KBM-7 (cell line): ENCODE results near the gene DLGAP1.

Experiments
- DNase-seq: peaks from one replicate; pipeline ENCODE4 v3.0.0-alpha.2; 2015
- in situ Hi-C: fragments of 300-500 bp; cut with MboI; formaldehyde crosslinking; loops from 2 replicates; pipeline ENCODE4 v1.14.3; 2020; ENCODE audit warnings: low sequenced_read_pairs, low pct_unique_long_range_greater_than_20kb, mixed read lengths

DLGAP1 gene

GRCh38 chr18:3832025-3832638, 623.0 kb downstream of the DLGAP1 start:
- in situ Hi-C loops = no loop called here
- DNase-seq = no peak

- in situ Hi-C loops = no loop called here
- no peak for DNase-seq
These were observed 624.5 kb downstream of the DLGAP1 start for GRCh38 chr18:3830604-3831003.

DNA sequence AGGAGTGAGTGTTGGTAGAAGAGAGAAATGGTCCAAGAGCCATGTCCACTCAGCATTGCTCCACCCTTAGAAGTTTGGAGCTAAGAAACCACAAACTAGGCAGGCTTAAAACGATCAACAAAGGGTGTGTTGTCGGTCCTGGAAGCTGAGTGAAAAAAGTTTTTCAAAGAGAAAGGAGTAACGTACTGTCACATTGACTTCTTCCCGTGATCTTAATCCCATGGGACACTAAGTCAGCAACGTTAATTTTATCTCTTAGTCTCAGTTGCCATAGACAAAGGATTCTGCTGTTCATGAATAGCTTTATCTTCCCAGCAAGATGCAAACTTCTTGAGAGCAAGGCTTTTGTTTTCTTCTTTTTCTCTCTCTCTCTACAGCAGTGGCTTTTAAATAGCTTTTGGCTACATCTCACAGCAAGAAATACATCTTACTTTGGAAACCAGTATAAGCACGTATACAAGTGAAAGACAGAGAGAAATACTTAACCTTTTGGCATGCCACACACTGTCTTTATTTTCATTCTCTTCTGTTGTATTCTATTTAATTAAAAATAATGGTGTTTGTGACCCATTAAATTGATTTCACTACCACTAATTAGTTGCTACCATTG, 627.8 kb downstream of the DLGAP1 start:
- in situ Hi-C loops = no loop called here
- DNase-seq = no peak

DNA sequence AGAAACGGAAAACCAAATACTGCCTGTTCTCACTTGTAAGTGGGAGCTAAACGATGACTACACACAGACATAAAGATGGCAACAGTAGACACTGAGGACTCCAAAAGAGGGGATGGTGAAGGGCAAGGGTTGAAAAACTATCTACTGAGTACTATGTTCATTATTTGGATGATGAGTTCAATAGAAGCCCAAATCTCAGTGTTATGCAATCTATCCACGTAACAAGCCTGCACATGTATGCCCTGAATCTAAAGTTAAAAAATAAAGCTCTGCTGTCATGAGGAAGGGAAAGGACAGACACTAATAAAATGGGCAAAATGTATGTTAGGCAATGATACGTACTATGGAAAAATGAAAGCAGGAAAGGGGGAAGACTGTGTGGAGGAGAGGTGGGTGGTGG, 629.1 kb downstream of the DLGAP1 start:
- in situ Hi-C loops = no loop called here
- DNase-seq = no peak

- DNase-seq = no peak
- in situ Hi-C loops = no loop called here
These were observed 631.0 kb downstream of the DLGAP1 start for GRCh38 chr18:3824101-3824500.

DNA sequence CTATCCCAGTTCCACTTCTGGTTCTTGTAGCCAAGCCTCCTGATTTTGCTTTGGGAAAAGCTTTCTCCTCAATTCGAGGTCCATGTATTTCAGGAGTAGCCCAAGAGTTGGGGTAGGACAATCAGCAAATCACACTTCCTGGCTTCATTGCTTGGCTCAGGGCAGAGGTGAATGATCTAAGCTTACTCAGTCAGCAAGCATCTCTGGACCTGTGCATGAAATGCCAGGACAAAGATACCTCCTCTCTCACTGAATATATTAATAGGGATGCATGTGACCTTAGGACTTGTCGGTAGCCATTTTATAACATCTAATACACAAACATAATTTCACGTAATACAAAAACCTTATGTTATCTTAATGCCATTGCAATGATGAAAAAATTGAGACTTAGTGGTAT, 632.0 kb downstream of the DLGAP1 start:
- in situ Hi-C loops = no loop called here
- no peak for DNase-seq

DNA sequence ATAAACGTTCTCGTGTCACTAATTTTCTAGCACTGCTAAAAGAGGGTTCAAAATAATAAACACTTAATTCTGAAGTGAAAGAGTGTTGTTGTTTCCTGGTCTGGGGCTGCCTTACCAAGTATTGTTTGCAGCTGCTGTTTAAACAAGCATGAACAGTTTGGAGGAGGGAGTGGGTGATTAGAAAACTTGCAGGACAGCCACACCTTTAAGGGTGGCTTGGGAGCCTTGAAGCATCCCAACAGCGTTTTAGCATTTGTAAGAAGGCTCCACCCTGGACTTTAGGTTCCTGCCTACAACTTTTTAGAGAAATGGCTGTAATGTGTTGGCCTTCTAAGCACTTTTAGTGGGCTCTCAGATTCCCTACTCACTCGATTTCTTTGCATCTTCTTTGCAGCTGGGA, 633.6 kb downstream of the DLGAP1 start:
- no peak for DNase-seq
- in situ Hi-C loops = no loop called here

- in situ Hi-C loops = no loop called here
- no peak for DNase-seq
These were observed 635.1 kb downstream of the DLGAP1 start for GRCh38 chr18:3819961-3820360.

- in situ Hi-C loops = no loop called here
- no peak for DNase-seq
These were observed 638.3 kb downstream of the DLGAP1 start for GRCh38 chr18:3816610-3817363.

- in situ Hi-C loops = no loop called here
- DNase-seq = no peak
These were observed 639.1 kb downstream of the DLGAP1 start for GRCh38 chr18:3815991-3816390.

DNA sequence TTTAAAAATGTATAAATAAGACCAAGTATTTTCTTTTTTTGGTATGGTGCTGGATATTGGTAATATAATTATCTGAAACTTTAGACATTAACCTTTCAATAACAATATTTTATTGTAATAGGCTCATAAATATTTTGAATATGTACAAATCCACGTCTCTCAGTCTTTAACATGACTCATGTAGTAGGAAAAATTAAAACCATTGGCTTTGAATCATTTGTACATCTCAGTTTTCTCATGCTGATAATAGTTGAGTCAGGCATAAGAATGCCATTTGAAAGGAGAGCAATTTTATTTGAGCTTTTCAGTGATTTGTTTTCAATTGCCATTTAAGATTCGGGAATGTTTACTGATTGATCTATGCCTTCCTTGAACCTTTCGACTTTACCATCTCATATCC, 640.3 kb downstream of the DLGAP1 start:
- in situ Hi-C loops = no loop called here
- no peak for DNase-seq

DNA sequence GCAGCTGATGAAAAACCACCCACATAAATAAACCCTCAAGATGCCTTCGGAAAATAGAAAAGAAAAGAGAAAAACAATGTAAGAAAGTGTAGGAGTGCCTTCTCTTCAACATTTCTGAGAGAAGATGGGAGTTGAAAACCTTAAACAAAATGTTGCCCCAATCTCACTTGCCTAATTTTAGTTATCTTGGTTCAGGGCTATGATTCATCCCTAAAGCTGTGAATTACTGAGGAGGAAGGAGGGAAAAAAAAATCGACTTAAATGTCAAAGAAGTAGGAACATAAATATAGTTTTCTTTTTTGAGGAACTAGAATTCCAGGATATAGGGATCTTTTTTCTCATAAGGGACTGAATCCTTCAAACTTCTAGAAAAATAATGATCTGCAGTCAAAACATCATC, 644.8 kb downstream of the DLGAP1 start:
- no peak for DNase-seq

GRCh38 chr18:3808985-3809780, 645.9 kb downstream of the DLGAP1 start:
- DNase-seq = no peak
- in situ Hi-C loops = no loop called here

More for the DNA sequence above, 644.8 kb downstream of the DLGAP1 start:
- in situ Hi-C loops = no loop called here

GRCh38 chr18:3806656-3807055, 648.5 kb downstream of the DLGAP1 start:
- in situ Hi-C loops = no loop called here
- DNase-seq = no peak

- DNase-seq = no peak
- in situ Hi-C loops = no loop called here
These were observed 650.8 kb downstream of the DLGAP1 start for GRCh38 chr18:3804336-3804735.

GRCh38 chr18:3803350-3803749, 651.8 kb downstream of the DLGAP1 start:
- in situ Hi-C loops = no loop called here
- DNase-seq = no peak

DNA sequence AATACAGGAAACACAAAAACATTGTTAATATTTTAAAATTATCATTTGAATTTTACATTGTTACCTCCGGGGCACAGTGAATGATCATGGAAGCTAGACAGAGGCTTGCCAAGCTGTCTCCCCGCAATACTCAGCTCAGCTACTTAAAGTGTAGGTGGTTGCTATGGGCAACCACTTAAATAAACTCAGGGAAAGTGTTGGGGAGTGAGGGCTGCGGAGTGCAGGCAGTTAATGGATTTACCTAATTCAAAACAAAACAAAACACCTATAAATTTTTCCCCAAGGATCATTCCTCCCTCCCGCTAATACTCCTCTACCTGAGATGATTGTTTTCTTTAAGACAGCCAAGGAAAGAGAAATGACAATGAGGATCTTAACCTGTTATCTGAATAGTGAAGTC, 655.6 kb downstream of the DLGAP1 start:
- in situ Hi-C loops = no loop called here

GRCh38 chr18:3798032-3798431, 657.1 kb downstream of the DLGAP1 start:
- in situ Hi-C loops = no loop called here
- no peak for DNase-seq

More for the DNA sequence above, 655.6 kb downstream of the DLGAP1 start:
- DNase-seq = no peak

DNA sequence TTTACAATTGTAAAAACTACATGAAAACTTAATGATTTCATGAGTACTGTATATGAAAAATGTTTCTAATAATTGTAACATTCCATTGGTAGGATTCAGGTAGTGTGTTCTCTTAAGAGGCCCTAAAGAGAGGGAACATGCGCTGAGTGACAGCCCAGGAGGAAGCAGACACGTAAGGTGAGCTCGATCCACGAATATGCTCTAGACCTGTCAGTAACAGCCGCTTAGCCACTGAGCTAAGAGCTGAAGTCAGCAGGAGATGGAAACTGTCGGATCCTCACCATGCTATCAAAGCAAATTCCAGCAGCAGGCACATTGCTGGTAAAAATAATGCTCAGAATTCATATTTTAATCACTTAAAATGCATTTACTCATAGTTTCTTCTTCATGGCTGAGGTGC, 658.7 kb downstream of the DLGAP1 start:
- no peak for DNase-seq
- in situ Hi-C loops = no loop called here
